B cell (primary cell): ENCODE data around the gene PLPP3. TPM values are rescaled to one million over a fixed set of nuclear protein-coding genes. Genes with fewer than 3 reads are reported as not detected.

Experiments used
- ATAC-seq: fragments of 200-7000 bp; cut with Tn5 transposase; one replicate; pipeline ENCODE4 v1.10.0; 2021; ENCODE audit warnings: low read depth, mild to moderate bottlenecking, moderate number of reproducible peaks, moderate library complexity
- CTCF ChIA-PET: fragments of 350-600 bp; sonication (Branson Sonifier 250); formaldehyde crosslinking; loops from one replicate; lab custom pipeline; 2021; ENCODE audit warnings: antibody characterized with exemption, inconsistent platforms; lab: Charles Lee
- POLR2A ChIA-PET: fragments of 350-600 bp; sonication (Branson Sonifier 250); formaldehyde crosslinking; loops from one replicate; lab custom pipeline; 2021; ENCODE audit warnings: antibody characterized with exemption; lab: Charles Lee
- DNase-seq: peaks from one replicate; pipeline ENCODE4 v3.0.0; 2013
- H2AFZ ChIP-seq: 2 replicates; pipeline ENCODE4 v1.6.1; 2012; ENCODE audit warnings: mild to moderate bottlenecking, low read depth, low read length; ENCODE audit not compliant: insufficient read depth, poor library complexity, severe bottlenecking
- H3K27ac ChIP-seq, 2 donors: 1 replicate in 1 of 2; 2 replicates in 1 of 2; pipeline ENCODE4 v1.5.1; 2012 to 2013; ENCODE audit warnings: low read length in 2 of 2, mild to moderate bottlenecking in 2 of 2, moderate library complexity in 1 of 2
- H3K27me3 ChIP-seq, 4 experiments: fragments of 200-600 bp in 1 of 4; sonication (generic) in 1 of 4; replicated peaks in 1 of 4; 1 replicate in 2 of 4; 2 replicates in 2 of 4; pipeline versions ENCODE4 v1.6.1 to v1.7.0; 2013 to 2016; ENCODE audit warnings: low read length in 3 of 4, mild to moderate bottlenecking in 2 of 4, mixed read lengths in 1 of 4, moderate library complexity in 1 of 4; ENCODE audit not compliant: insufficient read depth in 4 of 4, control insufficient read depth in 3 of 4; ENCODE audit errors: control extremely low read depth in 1 of 4
- H3K36me3 ChIP-seq, 2 experiments: replicated peaks in 1 of 2; 1 replicate in 1 of 2; 2 replicates in 1 of 2; pipeline versions ENCODE4 v1.6.1 to v1.7.1; 2013; ENCODE audit warnings: low read length in 1 of 2; ENCODE audit not compliant: insufficient read depth in 2 of 2, control insufficient read depth in 1 of 2; ENCODE audit errors: control extremely low read depth in 1 of 2, extremely low read depth in 1 of 2
- H3K4me1 ChIP-seq, 2 donors: fragments of 200-600 bp in 1 of 2; sonication (generic) in 1 of 2; 1 replicate in 1 of 2; 2 replicates in 1 of 2; pipeline versions ENCODE4 v1.5.1 to v1.6.1; 2013 to 2017; ENCODE audit warnings: low read length in 2 of 2; ENCODE audit not compliant: control insufficient read depth in 2 of 2, insufficient read depth in 2 of 2
- H3K4me2 ChIP-seq: replicated peaks from 2 replicates; pipeline ENCODE3; 2012; ENCODE audit warnings: mild to moderate bottlenecking, low read depth, low read length; ENCODE audit not compliant: poor library complexity, severe bottlenecking
- H3K4me3 ChIP-seq, 5 experiments: fragments of 200-600 bp in 1 of 5; sonication (generic) in 1 of 5; 1 replicate in 3 of 5; 2 replicates in 2 of 5; pipeline versions ENCODE4 v1.5.1 to v1.7.0; 2011 to 2016; ENCODE audit warnings: low read length in 4 of 5, mild to moderate bottlenecking in 4 of 5, low read depth in 2 of 5, control low read depth in 1 of 5, moderate library complexity in 1 of 5; ENCODE audit not compliant: insufficient read depth in 1 of 5; ENCODE audit errors: control extremely low read depth in 1 of 5, extremely low read depth in 1 of 5
- H3K79me2 ChIP-seq: fragments of 200-600 bp; sonication (generic); one replicate; pipeline ENCODE4 v1.6.0; 2016; ENCODE audit warnings: low read length; ENCODE audit not compliant: control insufficient read depth, insufficient read depth
- H3K9ac ChIP-seq: fragments of 200-600 bp; sonication (generic); 2 replicates; pipeline ENCODE4 v1.6.1; 2017; ENCODE audit warnings: mild to moderate bottlenecking, low read length, moderate library complexity
- H3K9me3 ChIP-seq, 3 donors: one replicate each; pipeline versions ENCODE4 v1.6.1 to v1.7.1; 2013; ENCODE audit warnings: low read length in 2 of 3; ENCODE audit not compliant: control insufficient read depth in 2 of 3, insufficient read depth in 1 of 3; ENCODE audit errors: control extremely low read depth in 1 of 3
- H4K20me1 ChIP-seq: 2 replicates; pipeline ENCODE4 v1.6.0; 2012; ENCODE audit warnings: mild to moderate bottlenecking, low read length; ENCODE audit not compliant: insufficient read depth, control insufficient read depth, poor library complexity, severe bottlenecking
- H3K27ac Mint-ChIP-seq: one replicate; pipeline ENCODE4 v1.8.0; 2021; ENCODE audit warnings: mixed read lengths
- H3K27me3 Mint-ChIP-seq: one replicate; pipeline ENCODE4 v1.8.0; 2021; ENCODE audit warnings: mixed read lengths
- H3K4me1 Mint-ChIP-seq: one replicate; pipeline ENCODE4 v1.8.0; 2021; ENCODE audit warnings: mixed read lengths
- H3K4me3 Mint-ChIP-seq: one replicate; pipeline ENCODE4 v1.8.0; 2021; ENCODE audit warnings: mixed read lengths
- H3K9me3 Mint-ChIP-seq: one replicate; pipeline ENCODE4 v1.8.0; 2022; ENCODE audit warnings: mixed read lengths; ENCODE audit not compliant: insufficient read depth
- CTCF ChIP-seq: fragments of 200-600 bp; IDR thresholded peaks from one replicate; pipeline ENCODE4 v1.8.0; 2022; ENCODE audit warnings: antibody characterized with exemption, mild to moderate bottlenecking
- EZH2 ChIP-seq: IDR thresholded peaks from 2 replicates; pipeline ENCODE4 v1.6.1; 2012; ENCODE audit warnings: borderline replicate concordance, low read depth, mild to moderate bottlenecking, moderate library complexity, low read length; ENCODE audit not compliant: insufficient read depth, poor library complexity, severe bottlenecking
- WGBS: methylation state at CpG from one replicate; pipeline ENCODE4 v1.1.5; 2013; ENCODE audit warnings: missing lambda C conversion rate; ENCODE audit not compliant: insufficient coverage; 5-methylcytosine and 5-hydroxymethylcytosine counted together
- intact Hi-C: fragments of 100-400 bp; cut with micrococcal nuclease; formaldehyde crosslinking; loops from one replicate; pipeline ENCODE4 v1.10.0; 2022
- polyA plus RNA-seq: library from polyadenylated mRNA; depleted of rRNA; stranded (reverse); fragments of >200 nt; gene quantifications from 2 replicates; pipeline ENCODE4 v1.2.3, GENCODE V29; 2012
- total RNA-seq, 2 donors: library from RNA; stranded (reverse); fragments of 120-200 nt in 1 of 2; gene quantifications; 1 replicate in 1 of 2; 2 replicates in 1 of 2; pipeline versions ENCODE4 v1.2.3 to v1.2.4, GENCODE V29; 2013 to 2022

The PLPP3 gene
- total and polyA plus RNA-seq, 2 donors (not counting 1 experiment from before 2014, with no cell fraction given) = 1.8 to 2.9 TPM

- ChIA-PET CTCF (no interaction called here), POLR2A (no interaction called here)
- no peak overlapping the region for H3K27ac Mint-ChIP-seq
- intact Hi-C loops = no loop called here
- H3K9me3 Mint-ChIP-seq = no peaks in the 10 kb centered on the region
- peaks cover 37% of the 10 kb centered on the region for H3K27me3 Mint-ChIP-seq
- DNase-seq (no peak), ATAC-seq (no peak)
- H3K4me1 ChIP-seq = no peaks in the 10 kb centered on the region
- no peaks in the 10 kb centered on the region for H3K36me3 ChIP-seq
- H3K4me3 Mint-ChIP-seq = no peak overlapping the region
- H3K27ac ChIP-seq = no peak overlapping the region
- H3K9me3 ChIP-seq = no peaks in the 10 kb centered on the region
- peaks cover 2% of the 10 kb centered on the region for H3K4me1 Mint-ChIP-seq
- H3K4me3 ChIP-seq = no peak overlapping the region
- no peaks in the 10 kb centered on the region for H3K79me2 ChIP-seq
- H3K4me2 ChIP-seq = no peak overlapping the region
- no peak overlapping the region for H2AFZ ChIP-seq
- no peak for TF ChIP-seq CTCF
- no peak for TF ChIP-seq EZH2
- H3K27me3 ChIP-seq = peaks cover 0 to 15% (median 0%) of the 10 kb centered on the region in 4 experiments
- no peak overlapping the region for H3K9ac ChIP-seq
- H4K20me1 ChIP-seq = no peaks in the 10 kb centered on the region
These were observed 47.2 kb upstream of the PLPP3 start for GRCh38 chr1:56626546-56626945.

- WGBS = no CpG with 5 or more reads among the region's 5 CpGs
- no peak overlapping the region for H3K9ac ChIP-seq
- ATAC-seq = no peak
- TF ChIP-seq EZH2 (no peak), CTCF (no peak)
- intact Hi-C loops = no loop called here
- no peak overlapping the region for H3K27ac ChIP-seq
- no peaks in the 10 kb centered on the region for H4K20me1 ChIP-seq
- no peaks in the 10 kb centered on the region for H3K36me3 ChIP-seq
- CTCF ChIA-PET = no interaction called here
- H3K27ac Mint-ChIP-seq = no peak overlapping the region
- no peaks in the 10 kb centered on the region for H3K79me2 ChIP-seq
- H3K9me3 Mint-ChIP-seq = no peaks in the 10 kb centered on the region
- DNase-seq = no peak
- POLR2A ChIA-PET = no interaction called here
- peaks cover 0 to 15% (median 0%) of the 10 kb centered on the region in 4 experiments for H3K27me3 ChIP-seq
- no peak overlapping the region for H3K4me3 Mint-ChIP-seq
- H3K4me3 ChIP-seq = no peak overlapping the region
- no peak overlapping the region for H2AFZ ChIP-seq
- peaks cover 2% of the 10 kb centered on the region for H3K4me1 Mint-ChIP-seq
- no peak overlapping the region for H3K4me2 ChIP-seq
- no peaks in the 10 kb centered on the region for H3K4me1 ChIP-seq
- H3K9me3 ChIP-seq = no peaks in the 10 kb centered on the region
- H3K27me3 Mint-ChIP-seq = peaks cover 40% of the 10 kb centered on the region
These were observed 46.6 kb upstream of the PLPP3 start for GRCh38 chr1:56625819-56626440.
